AG09309 (cell line): ENCODE results near the gene CEP350.

Source experiments
- DNase-seq: peaks from one replicate; pipeline ENCODE4 v3.0.0-alpha.2; 2010; ENCODE audit warnings: low read depth
- H3K4me3 ChIP-seq: 2 replicates; pipeline ENCODE4 v1.5.1; 2011; ENCODE audit warnings: mild to moderate bottlenecking, low read depth, low read length, moderate library complexity; ENCODE audit not compliant: control insufficient read depth
- TF ChIP-seq, protein P1 (sequence below): IDR thresholded peaks from 2 replicates; pipeline ENCODE4 v1.5.1; 2011; ENCODE audit warnings: mild to moderate bottlenecking, low read depth, low read length, inconsistent platforms; ENCODE audit not compliant: insufficient read depth, control insufficient read depth; ENCODE audit errors: missing control alignments

Gene CEP350

DNA sequence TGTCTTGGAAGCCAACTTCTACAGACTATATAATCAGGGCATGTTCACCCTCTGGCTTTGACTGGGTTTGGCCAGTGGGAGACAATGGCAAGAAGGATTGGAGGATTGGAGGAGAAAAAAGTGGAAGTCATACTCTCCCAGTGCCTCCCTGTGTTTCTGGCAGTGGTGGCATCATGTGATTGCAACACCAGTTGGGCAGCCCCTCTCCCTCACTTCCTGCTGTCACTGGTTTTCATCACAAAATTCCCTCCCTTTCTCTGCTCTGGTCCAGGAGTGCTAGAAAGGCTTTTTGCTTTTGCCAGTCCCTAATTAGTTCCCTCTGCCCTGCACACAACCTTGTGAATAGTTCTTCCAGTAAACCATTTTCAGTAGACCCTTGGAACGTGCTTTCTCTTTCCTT, 196.4 kb downstream of the CEP350 start:
- no peak for DNase-seq
- no peak overlapping the region for H3K4me3 ChIP-seq
- TF ChIP-seq, protein P1, sequence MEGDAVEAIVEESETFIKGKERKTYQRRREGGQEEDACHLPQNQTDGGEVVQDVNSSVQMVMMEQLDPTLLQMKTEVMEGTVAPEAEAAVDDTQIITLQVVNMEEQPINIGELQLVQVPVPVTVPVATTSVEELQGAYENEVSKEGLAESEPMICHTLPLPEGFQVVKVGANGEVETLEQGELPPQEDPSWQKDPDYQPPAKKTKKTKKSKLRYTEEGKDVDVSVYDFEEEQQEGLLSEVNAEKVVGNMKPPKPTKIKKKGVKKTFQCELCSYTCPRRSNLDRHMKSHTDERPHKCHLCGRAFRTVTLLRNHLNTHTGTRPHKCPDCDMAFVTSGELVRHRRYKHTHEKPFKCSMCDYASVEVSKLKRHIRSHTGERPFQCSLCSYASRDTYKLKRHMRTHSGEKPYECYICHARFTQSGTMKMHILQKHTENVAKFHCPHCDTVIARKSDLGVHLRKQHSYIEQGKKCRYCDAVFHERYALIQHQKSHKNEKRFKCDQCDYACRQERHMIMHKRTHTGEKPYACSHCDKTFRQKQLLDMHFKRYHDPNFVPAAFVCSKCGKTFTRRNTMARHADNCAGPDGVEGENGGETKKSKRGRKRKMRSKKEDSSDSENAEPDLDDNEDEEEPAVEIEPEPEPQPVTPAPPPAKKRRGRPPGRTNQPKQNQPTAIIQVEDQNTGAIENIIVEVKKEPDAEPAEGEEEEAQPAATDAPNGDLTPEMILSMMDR, result no peak

DNA sequence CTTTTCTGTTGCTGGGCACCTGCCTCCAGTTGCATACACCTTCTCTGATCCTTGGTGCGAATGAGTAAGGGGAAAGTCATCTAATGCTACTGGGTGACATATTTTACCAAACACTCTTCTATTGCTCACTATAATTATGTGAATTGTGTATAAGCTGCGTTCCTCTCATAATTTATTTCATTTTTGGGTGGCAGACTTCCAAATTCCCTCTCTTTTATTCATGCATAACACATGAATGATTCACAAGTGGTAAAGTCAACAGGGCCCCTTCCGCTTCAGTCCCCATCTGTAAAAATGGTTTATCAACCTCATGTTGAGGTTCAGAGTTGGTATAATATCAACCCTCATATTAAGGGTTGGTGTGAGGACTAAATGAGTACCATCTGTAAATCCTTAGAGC, 196.9 kb downstream of the CEP350 start:
- TF ChIP-seq, protein P1, result no peak
- no peak overlapping the region for H3K4me3 ChIP-seq
- DNase-seq, result peak; percentile 67

DNA sequence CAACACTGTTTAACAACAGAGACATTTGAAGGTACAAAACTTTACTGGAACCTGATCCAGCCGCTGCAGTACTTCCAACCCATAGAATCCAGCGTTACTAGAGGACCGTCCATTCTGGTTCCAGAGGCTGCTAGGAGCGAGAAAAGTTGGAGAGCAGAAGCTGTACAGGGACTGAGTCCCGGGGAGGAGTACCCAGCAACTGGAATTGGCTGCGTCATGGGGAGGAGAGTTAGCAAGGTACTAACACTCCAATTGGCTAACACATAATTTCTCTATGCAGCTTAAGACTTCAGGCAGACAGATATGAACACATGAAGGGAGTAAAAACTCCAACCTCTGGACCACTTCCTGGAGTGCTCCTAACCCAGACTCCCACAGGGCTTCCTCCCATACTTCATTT, 198.0 kb downstream of the CEP350 start:
- DNase-seq, result no peak
- H3K4me3 ChIP-seq, result no peak overlapping the region
- TF ChIP-seq, protein P1, result no peak

DNA sequence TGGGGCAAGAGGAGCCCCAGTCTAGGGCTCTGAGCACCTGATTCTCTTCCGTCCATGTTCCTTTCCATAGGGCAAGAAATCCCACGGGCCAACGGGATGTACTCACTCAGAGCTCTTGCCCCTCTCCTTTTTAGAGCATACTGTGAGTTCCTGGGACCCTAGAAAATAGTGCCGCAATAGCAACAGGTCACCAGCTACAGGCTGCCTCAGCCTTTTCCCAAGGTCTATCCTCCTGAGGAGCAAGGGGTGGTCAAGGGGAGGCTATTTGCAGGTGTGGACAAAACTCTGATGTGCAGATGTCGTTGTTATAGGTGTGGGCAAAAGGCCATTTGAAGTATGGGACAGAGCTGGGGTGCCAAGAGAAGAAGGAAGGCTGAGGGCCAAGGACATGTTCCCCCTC, 198.4 kb downstream of the CEP350 start:
- no peak for DNase-seq
- TF ChIP-seq, protein P1, result no peak
- no peak overlapping the region for H3K4me3 ChIP-seq

DNA sequence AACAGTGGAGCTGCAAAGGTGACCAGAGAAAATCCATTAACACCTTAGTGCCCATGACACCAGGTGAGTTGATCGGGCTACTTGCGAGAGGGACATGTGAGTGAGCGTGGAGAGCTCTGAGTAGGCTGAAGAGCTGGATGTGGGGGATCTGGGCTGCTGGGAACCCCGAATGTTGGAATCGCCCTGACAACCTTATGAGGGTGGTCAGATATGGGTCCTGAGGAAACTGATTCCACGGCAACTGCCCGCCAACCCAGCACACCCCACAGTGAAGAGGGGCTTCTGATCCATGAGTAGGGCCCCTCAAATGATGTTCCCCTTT, 199.4 kb downstream of the CEP350 start:
- TF ChIP-seq, protein P1, result no peak
- peak overlapping the region; percentile 70 for H3K4me3 ChIP-seq
- no peak for DNase-seq

DNA sequence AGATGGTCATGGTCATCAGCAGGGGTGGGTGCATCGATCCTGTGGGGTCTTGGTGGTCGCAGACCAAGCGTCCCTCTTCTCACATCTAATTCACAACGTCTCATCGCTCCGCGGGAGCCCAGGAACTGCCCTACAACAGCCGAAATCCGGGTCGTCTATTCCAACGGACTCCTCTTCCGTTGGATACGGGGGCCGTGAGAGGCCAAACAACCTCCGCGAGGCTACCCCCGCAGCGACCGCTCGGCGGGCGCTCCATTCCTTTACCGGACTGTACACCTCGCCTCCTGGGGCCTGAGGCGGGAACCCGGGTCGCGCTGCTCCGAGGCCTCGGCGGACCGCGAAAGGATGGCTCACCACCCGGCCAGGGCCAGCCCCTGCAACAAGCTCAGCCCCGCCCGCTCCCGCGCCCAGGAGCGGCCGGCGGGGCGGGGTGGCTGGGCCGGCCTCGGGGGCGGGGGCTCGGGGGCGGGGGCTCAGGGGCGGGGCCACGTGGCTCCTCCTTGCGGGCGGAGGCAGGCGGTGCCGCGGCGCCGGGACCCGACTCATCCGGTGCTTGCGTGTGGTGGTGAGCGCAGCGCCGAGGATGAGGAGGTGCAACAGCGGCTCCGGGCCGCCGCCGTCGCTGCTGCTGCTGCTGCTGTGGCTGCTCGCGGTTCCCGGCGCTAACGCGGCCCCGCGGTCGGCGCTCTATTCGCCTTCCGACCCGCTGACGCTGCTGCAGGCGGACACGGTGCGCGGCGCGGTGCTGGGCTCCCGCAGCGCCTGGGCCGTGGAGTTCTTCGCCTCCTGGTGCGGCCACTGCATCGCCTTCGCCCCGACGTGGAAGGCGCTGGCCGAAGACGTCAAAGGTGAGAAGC, 199.9 kb downstream of the CEP350 start, which contains the start of gene QSOX1:
TSS of gene QSOX1 (plus strand) at position 545 of the 857 bp plus-strand sequence. CDS start at position 584, 39 bp downstream.
- DNase-seq, result peak; percentile 41
- H3K4me3 ChIP-seq, result peak within 1 kb of the TSS; percentile 92
- TF ChIP-seq, protein P1, result no peak

DNA sequence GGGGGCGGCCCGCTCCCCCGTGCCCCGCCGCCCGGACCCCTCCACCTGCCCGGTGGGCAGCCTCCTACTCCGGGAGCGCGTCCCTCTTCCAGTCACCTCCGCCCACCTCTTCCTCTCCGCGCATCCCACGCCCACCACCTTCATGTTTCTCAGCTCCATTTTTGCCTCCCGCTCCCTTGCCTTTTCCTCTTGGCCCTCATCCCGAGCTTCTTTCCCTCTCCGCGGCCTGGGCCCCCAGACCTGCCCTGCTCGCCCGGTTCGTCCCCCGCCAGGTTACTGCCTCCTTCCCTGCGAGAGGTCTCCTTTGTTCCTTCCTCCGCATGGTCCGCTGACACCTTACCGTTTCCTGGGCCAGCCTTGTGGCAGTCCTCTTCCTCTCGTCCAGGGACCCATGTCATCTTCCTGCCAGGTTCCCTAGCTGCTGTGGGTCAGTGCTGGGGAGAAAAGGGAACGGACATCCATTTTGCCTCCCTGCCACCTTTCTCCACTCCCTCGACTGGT, 200.6 kb downstream of the CEP350 start:
- TF ChIP-seq, protein P1, result no peak
- peak overlapping the region; percentile 92 for H3K4me3 ChIP-seq
- no peak for DNase-seq
